ENCODE measurements around the gene SLC22A31.
A peak's percentile ranks its signal among the peaks of the same experiment; 100 is the strongest.

Gene SLC22A31

DNA sequence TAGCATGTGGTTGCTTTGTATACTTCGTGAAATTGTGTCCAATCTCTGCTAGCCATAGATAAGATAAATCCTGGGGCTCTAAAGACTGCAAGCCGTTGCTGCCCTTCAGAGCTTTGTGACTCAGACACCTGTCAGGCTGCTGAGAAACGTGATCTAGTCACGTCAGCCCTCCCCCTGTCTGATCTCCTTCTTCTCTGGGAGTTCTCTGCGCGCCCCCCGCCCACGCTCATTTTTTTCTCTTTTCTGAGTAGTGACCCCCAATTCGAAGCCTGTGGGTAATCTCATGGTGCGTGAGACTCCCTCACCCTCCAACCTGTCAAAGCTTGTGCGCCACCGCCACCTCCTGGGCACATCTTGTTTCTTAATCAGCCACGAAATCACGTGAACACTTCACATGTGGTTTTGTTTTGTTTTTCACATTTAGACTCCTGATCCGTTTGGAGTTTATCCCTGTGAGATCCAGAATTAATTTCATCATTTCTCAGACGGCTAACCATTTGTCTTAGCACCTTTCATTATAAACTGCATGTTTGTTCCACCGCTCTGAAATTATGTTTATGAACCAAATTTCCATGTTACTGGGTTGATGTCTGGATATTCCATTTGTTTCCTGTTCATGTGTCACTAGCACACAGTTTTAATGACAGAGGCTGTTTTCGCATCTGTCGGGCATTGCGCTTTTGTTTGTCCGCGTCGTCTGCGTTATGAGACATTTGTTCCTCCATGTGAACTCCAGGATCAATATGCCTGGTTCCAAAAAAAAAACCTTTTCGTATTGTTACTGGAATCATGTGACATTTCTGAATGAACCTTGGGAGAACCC, 16.2 kb upstream of the SLC22A31 start:
- DNase-seq = peak; percentile 87

DNA sequence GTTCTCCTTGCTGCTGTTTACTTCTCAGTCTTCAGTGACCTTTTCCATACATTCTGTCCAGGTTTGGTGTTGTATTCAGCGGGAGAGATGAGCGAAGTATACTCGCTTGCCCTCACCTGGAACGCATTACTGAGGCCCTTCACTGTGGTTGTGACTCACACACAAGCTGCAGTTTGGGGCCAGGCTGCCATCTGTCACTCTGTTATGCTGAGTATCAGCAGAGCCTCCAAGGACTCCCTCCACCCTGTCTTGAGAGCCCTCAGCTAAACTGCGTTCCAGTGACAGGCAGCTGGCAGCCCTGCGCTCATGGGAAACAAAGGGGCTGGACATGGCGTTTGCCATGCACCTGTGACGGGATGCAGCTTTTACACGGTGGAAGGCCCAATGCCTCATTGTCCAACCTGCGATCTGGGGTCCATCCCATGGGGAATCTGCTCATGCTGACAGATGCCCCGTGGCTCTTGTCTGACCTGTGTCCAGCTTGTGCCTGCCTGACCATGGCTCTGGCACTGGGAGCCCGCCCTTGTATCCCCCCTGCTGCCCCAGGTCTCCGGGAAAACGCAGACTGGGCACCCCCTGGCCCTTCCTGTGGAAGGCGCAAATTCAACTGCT, 10.7 kb upstream of the SLC22A31 start:
- no peak for DNase-seq

DNA sequence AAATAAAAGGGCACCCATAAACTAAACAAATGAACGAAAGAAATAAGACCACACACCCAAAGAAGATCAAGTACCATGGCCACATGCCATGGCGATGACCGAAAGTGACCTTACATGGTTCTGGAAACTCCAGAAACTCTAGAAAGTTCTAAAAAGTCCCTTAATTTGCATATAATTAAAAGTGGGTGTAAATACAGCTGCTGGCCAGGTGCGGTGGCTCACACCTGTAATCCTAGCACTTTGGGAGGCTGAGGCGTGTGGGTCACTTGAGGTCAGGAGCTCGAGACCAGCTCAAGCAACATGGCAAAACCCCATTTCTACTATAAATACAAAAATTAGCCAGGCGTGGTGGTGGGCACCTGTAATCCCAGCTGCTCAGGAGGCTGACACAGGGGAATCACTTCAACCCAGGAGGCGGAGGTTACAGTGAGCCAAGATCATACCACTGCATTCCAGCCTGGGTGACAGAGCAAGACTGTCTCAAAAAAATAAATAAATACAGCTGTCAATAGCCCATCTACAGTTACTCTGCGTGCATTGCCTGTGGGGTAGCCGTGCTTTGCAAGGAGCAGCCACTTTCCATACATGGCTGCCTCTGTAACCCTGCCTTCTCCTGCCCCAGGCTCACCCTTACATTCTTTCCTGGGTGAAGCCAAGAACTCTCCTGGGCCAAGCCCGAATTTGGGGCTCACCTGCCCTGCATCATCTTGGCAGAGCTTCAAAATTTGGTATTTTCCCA, 10.0 kb upstream of the SLC22A31 start:
- DNase-seq = no peak

DNA sequence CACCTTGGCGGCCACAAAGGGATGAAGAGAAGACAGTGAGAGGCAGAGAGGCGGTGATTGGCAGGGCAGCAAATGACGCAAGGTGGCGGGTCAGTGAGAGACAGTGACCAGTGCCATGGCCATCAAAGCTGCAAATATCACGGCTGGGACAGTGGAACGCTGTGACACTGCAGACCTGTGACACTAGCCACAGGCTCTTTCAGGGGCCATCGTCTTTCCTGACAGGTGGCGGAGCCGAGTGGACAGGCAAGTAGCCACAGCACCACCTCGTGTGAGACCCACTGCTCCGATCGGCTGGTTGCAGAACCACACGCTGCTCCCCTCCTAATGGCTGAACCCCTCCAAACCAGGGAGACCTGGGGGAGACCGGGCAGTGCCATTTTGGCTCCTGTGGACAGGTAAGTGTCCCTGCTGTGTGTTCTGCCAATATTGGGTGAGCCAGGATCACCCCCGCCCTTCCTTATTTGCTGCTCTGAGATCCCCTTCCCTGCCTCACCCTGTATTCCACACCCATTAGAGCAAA, 9.2 kb upstream of the SLC22A31 start:
- no peak for DNase-seq

DNA sequence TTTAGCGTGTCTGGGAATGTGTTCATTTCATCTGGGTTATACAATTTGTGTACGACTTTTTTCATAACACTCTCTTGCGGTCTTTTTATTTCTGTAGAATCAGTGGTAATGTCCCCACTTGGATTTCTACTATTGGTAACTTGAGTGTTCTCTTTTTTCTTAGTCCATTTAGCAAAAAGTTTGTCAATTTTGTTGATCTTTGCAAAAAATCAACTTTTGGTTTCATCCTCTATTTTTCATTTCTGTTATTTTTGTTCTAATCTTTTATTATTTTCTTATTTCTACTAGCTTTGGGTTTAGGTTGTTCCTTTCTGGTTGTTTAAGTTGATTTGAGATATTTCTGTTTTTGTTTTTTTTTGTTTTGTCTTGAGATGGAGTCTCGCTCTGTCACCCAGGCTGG, 7.7 kb upstream of the SLC22A31 start:
- DNase-seq = no peak

DNA sequence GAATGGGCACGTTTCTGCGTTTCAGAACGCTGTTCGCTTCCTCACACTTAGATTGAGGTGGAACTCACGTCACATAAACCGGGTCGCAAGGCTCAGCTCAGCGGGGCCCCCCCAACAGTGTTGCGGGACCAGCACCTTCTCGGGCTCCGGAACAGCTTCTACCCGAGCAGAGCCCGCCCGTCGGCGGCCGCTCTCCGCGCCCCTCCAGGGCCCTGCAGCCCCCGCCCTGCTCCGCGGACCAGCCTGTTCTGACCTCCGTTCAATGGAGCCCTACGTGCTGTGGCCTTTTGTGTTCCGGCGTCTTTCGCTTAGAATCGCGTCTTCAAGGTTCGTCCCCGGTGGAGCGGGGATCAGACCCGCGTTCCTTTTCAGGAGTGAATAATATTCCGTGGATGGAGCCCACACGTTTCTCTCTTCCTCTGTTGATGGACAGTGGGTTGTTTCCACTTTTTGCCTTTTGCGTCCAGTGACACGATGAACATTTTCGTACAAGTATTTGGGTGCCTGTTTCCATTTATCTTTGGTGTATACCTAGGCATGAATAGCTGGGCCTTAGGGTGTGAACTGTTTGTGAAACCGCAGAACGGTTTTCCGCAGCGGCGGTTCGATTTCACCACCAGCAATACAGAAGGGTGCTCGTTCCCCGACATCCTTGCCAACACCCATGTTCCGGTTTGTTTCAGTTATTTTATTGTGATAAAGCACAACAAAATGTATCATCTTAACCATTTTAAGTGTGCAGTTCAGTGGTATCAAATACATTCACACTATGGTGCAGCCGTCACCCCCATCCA, 2.3 kb upstream of the SLC22A31 start:
- no peak for DNase-seq

DNA sequence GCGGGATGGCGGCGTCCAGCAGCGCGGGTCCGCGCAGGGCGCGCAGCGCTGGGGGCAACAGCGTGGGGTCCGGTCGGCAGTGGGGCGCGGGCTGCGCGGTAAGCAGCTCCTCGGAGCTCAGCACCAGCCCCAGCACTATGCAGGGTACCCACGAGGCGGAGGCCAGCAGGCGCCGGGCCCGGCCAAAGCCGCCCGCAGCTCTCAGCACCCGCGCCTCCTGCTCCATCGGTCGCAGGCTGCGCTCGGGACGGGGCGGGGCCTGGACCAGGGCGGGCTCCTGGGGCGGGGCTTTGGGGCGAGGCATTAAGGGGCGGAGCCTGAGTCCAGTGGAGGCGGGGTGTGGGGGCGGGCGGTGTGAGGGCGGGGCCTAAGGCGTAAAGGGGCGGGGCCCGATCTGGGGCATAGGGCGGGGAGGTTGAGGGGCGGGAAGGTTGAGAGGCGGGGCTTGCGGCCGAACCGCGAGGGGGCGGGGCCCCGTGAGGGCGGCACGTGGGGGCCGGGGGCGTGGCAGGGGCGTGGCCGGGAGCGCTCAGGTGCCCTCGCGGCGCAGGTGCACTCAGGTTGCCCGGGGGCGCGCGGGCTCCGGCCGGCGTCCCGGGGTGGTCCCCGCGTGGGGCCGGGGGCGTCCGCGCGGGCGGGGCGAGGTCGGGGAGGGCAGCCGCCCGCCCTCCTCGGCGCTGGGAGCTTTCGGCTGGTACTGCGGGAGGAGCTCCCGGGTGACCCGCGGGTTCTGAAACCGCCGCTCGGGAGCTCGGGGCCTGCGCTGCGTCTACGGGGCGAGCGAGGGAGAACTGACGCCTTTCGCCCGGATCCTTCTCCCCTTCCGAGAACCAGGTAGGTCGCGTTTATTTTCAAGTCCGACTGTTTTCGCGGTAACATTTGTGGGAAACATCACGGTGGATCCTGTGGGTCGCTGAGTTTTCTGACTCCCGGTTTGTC, 1.4 kb upstream of the SLC22A31 start:
- DNase-seq = peak; percentile 64

DNA sequence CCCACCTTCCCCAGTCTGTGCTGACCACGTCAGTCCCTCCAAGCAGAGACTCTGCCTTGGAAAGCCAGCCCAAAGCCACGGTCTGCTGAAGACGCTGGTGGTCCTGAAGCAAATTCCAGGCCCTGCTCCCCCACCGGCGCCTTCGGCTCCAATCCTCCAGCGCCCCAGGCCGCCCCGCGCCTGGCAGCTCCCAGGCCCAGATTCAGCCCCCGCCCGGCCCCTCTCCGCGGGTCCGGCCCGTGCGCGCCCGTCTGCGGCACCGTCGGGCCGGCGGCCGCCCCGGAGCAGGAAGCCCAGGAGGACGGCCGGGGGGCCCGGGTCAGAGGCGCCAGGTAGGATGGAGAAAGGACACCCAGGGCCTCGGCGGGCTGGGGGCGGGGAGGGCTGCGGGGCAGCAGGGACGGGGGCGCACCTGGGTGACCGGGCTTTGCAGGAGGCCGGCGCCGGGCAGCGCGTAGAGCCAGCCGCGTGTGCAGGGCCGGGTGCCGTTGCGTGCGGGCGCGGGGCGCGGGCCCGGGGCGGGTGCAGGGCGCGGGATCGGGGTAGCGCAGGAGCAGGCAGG, 594 bp upstream of the SLC22A31 start:
- no peak for DNase-seq

DNA sequence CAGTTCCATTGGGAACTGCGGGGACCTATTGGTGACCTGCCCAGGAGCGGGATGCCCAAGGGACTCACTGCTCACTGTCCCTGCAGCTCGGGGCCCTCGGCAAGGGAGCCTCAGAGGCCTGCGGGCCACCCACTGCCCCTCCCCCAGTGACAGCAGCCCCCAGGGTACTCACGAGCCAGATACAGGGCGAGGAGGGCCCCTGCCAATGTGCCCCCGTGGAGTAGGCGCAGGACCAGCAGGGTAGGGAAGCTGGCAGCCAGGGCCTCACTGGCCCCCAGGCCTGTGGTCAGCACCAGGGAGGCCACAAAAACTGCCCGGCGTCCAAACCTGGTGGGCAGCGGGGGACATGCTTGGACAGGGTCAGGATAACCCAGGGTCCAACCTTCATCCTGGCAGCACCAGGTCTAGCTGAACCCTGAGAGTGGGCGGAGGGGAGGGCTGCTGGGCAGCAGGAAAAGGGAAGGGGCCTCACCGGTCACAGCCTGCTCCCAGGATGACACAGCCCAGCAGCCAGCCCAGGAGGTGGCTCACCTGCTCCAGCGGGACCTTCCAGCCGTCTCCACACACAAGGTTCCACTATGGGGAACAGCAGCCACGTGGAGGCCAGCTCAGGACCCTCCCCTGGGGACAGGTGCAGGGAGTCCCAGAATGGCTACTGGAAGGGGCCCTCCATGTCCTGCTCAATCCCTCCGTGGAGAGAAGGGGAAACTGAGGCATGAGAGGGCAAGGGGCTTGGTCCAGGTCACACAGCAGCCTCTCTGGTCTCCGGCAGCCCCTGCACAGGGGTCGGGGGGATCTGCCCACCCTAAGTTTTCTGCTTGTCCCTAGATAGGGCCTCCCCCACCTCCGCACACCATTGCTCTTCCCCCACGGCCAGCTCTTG, 855 bp downstream of the SLC22A31 start:
- no peak for DNase-seq

DNA sequence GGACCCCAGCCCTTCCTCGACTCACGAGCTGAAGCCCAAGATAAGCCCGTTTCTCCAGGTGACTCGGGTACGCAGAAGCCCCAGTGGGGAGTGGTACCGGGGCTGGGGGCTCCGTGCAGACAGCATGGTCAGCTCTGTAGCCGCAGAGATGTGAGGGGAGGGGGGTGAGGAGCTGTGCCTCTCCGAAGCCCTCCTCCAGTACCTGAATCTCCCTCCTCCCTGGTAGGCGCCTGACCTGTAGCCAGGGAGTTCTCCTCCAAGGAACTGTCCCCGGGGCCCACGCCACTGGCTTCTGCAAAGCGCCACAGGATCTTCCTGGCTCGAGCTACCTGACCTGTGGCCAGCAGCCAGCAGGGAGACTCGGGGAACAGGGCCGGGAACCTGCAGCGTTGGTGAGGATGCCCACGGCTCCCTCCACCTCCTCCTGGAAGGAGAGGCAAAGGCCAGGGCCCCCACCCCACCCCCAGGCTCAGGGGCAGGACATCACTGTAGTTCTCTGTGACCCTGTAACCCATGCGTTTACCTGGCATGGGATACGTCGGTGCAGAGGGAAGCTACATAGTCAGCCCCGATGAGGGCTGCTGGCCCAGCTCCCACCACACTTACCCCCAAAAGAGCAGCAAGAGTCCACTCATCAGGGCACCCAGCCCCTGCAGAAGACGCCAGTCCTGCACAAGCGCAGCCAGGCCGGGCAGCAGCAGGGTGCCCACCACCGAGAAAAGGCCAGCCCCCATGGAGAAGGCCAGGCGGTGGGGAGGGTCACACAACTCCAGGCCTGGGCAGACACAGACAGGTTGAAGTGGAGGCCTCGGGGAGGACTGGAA, 1.7 kb downstream of the SLC22A31 start:
- no peak for DNase-seq

DNA sequence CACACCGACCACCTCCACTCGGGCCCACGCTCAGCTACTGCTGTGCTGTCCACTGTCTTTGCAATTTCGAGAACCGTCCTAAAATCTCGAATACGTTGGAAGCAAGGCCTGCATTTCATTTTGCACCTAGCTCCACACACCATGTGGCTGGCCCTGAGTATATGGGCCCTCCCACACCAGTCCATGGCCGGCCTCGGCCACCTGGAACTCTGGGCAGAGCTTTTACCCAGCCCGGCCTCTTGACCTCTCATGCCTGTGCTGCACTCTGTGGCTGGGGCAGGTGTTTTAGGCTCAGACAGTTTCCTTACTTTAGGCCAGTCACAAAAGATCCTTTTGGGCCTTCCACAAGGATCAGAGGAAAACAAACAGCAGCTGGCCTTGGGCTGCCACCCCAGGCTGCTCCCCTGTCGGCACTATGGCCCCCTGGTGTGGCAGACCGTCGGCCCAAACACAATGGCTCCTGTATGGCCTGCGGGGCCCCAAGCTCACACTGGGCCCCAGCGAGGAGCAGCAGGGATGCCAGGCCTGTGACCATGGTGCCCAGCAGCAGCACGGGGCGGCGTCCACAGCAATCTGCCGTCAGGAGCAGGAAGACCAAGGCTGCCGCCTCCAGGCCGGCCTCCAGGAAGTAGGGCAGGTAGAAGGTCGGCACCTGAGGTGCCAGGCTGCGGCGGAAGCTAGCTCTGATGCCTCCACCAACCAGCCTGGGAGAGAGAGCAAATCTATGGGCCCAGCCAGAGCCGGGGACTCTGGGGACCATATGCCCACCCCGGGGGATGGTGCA, 2.5 kb downstream of the SLC22A31 start:
- DNase-seq = no peak

DNA sequence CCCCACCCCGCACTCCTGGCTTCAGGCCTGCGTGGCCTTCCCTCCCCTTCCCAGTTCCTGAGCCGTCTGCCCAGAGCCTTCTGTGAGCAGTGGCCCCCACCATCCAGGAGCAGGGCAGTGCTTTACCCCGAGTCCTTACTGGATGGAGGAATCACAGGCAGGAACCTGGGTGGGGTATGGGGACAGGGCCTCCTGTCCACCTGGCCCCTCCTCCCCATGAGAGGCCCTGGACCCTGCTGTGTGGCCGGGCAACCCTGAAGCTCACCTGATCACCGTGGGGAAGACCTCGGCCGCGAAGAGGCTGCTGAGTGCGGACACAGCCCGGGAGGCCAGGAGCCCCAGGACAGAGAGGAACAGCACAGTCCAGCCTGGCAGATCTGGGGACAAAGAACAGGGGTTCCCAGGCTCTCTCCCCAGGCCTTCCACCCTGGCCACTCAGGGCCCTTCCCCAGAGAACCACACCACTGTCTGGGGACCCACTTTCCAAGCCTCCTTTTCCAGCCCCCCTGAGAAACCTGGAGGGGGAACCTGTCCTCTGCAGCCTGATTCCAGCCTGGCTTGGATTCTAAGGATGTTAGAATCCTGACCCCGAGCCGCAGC, 3.2 kb downstream of the SLC22A31 start:
- DNase-seq = no peak

DNA sequence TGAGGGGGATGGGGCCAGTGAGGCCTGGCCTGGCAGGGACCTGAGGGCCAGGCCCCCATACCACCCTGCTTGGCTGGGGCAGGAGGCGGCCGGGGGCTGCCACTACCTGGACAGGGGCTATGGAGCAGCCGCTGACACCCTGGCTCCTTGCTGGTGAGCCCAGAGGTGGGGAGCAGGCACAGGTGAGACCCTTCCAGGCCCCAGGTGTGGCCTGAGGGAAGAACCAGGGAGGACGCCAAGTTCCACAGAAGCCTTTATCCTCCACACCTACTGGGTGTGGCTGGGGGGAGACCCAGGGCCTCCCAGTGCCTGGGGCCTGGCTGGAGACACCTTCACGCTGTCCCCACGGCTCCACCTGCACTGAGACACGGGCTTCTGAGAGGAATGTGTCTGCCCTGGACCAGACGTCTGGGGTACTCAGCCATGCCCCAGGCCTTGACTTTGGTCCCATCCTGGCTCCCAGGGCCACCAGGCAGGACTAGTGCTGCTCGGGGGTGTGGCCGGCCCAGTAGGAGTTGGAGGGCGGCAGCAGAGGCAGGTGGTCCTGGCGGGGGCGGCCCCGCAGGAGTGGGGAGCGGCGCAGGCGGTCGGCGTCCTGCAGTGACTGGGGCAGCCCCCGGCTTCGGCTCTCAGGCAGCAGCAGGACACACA, 4.7 kb downstream of the SLC22A31 start:
- DNase-seq = no peak

DNA sequence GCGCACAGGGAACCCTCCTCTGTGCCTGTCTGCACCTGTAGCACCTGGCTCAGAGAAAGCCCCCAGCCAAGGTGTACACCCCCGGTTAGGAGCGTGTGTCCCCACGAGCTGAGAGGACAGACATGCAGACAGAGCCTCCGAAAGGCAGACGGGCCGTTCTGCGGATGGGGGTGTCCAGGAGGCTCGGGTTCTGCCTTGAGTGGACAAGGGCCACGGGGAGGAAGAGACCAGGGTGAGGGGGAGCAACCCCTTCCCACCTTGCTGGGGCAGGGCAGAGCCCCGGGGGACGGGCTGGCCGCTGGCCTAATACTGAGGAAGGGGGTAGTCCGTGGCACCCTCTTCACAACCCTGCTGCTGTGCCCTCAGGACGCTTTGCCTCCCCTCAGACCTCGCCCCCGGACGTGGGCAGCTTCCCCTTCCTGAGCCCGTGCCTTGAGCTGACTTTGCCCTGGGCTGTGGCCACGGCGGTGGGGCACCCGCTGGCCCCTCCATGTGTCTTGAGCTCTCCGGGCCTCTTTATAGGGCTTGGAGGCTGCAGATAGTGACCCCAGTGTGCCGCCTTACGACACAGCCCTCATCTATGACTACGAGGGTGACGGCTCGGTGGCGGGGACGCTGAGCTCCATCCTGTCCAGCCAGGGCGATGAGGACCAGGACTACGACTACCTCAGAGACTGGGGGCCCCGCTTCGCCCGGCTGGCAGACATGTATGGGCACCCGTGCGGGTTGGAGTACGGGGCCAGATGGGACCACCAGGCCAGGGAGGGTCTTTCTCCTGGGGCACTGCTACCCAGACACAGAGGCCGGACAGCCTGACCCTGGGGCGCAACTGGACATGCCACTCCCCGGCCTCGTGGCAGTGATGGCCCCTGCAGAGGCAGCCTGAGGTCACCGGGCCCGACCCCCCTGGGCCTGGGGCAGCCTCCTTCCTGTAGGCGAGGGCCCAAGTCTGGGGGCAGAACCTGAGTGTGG, 5.7 kb downstream of the SLC22A31 start:
- DNase-seq = no peak

DNA sequence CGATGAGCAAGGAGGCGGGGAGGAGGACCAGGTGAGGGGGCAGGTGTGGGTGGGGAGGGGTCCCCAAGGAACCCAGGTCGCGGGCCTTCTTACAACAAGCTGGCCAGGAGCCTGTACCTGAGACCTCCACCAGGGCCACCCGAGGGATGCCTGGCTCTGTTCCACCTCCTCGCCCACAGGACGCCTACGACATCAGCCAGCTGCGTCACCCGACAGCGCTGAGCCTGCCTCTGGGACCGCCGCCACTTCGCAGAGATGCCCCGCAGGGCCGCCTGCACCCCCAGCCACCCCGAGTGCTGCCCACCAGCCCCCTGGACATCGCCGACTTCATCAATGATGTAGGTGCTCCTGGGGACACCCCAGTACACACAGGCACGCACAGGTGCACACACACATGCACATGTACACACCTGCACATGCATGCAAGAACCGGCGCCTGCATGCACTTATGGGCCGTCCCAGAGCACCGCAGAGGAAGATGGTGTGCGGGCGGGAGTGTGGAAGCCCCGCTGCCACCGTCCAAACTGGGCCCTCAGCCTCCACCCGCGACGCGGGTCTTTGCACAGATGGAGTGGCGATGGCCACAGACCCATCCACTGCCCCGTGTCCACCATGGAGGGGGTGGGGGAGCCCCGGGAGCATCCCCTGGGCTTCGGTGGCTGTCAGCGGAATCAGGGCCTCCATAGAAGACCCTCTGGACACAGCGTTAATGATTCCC, 6.6 kb downstream of the SLC22A31 start:
- no peak for DNase-seq

All from hematopoietic multipotent progenitor cell treated with erythropoietin and hydrocortisone succinate and interleukin-3 and kit ligand, for 8 days (in vitro differentiated cells).